Left cardiac atrium (tissue), 4 donors: ENCODE measurements around the gene LRP2. TPM values are rescaled to one million over a fixed set of nuclear protein-coding genes. Genes with fewer than 3 reads are reported as not detected.

Source experiments
- ATAC-seq, 2 donors: fragments of 200-7000 bp; cut with Tn5 transposase; one replicate each; pipeline ENCODE4 v1.9.1; 2020; ENCODE audit warnings: mild to moderate bottlenecking in 2 of 2, moderate library complexity in 2 of 2
- DNase-seq: peaks from one replicate; pipeline ENCODE4 v3.0.0-alpha.2; 2020
- intact Hi-C, 2 donors: fragments of 100-400 bp; cut with DNase I; formaldehyde crosslinking; loops; one replicate each; pipeline versions ENCODE4 v1.14.1 to v1.15.1; 2022 to 2023
- total RNA-seq, 2 donors: library from RNA; stranded (reverse); fragmentation: NEBNext Ultra II Directional; extraction: Animal tissue kit (Norgen Biotek cat#: 25700); gene quantifications; one replicate each; pipeline ENCODE4 v1.2.1, GENCODE V29; 2021
- donor health status: DM: no; HTN: yes; CAD: no.
- donor health status: DM: no; HTN: yes; CAD: no; lungs with severe emphysema.
- donor health status: DM: yes; HTN: yes; CAD: no.
- donor health status: Dilated cardiomyopathy.

Gene LRP2
- total RNA-seq, 2 donors from 2014 or later, result 1.8 to 2.9 TPM

DNA sequence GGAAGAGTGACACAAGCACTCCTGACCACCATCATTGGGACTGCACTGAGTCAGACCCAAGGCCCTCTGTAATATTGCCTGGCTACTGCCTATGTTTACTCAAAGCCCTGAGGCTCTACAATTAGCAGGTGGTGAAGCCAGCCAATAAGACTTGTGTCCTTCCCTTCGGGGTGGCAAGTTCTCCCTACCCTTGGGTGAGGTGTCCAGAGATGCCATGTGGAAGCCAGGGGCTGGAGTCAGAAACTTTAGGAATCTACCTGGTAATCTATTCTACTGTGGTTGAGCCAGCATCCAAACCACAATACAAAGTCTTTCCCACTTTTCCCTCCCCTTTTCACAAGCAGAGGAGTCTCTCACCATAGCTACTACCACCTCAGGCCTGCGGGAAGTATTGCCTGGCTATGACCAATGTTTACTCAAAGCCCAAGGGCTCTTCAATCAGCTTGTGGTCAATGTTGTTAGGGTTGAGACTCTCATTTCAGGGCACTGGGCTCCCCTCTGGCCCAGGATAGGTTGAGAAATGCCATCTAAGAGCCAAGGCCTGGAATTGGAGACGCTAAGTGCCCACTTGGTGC, 275.4 kb downstream of the LRP2 start:
- intact Hi-C loops, result loop anchor here in 1 of 2 donors (5.0 kb wide), 1 partner anchor 120 kb away; no protein-coding TSS in a partner anchor
- ATAC-seq (peak in 1 of 2 donors; percentile 20), DNase-seq (no peak)

DNA sequence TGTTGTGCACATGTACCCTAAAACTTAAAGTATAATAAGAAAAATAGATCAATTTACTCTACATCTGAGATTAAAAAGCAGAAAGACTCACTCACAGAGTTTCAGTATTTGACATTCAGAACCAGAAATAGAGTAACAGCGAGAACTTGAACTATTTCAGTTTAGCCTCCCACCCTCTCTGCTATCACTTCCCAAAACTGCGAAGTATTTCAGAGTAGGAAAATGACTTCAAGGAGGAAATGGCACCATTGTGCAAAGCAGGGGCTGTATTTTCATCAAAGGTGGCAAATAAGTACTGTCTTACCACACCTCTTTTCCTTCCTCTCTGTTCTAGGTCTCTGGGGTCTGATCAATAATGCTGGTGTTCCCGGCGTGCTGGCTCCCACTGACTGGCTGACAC, 279.3 kb downstream of the LRP2 start:
- DNase-seq (no peak), ATAC-seq (no peak)
- intact Hi-C loops, result no loop called here

DNA sequence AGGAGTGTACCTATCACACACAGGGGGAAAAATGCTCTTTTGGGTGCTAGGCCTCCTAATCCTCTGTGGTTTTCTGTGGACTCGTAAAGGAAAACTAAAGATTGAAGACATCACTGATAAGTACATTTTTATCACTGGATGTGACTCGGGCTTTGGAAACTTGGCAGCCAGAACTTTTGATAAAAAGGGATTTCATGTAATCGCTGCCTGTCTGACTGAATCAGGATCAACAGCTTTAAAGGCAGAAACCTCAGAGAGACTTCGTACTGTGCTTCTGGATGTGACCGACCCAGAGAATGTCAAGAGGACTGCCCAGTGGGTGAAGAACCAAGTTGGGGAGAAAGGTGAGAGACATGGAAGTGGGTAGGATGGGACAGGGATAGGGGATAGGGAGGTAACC, 280.8 kb downstream of the LRP2 start:
- ATAC-seq (peak; percentile 13 to 52), DNase-seq (no peak)
- intact Hi-C loops, result no loop called here

DNA sequence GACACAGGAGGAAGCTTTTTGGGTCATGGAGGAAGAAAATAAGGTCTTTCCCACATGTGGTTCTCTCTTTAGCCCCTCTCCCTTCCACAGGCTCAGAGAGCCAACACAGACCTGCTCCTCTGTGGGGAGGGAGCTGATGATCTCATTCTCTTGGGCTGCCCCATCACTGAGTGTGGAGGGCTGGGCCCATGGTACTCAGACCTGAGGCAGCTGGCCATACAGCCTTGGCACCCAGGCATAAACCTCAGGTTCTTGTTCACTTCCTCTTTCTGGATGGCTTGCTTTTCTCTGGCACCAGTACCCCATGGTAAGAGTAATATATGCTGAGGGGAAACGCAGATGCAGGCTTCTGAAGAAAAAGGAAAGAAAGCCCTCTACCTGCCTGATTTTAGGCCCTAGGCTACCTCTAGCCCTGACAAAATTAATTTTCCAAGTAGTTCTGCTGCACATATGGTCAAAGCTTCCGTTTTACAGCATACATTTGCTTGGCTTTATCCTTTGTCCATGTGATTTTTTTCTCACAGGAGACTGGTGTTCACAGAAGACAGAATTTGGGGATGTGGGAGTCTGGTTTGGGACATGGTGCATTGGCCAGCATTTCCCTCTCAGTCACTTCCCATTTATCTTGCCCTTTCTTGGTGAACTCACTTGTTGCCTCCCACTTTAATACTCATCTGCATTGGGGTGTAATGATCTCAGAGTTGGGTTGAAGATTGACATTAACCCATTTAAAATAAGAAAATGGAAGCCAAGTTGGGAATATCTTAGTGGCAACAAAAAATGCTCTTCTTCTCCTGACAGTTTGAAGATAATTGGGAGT, 281.9 kb downstream of the LRP2 start:
- peak in 1 of 2 donors; percentile 84 for ATAC-seq

DNA sequence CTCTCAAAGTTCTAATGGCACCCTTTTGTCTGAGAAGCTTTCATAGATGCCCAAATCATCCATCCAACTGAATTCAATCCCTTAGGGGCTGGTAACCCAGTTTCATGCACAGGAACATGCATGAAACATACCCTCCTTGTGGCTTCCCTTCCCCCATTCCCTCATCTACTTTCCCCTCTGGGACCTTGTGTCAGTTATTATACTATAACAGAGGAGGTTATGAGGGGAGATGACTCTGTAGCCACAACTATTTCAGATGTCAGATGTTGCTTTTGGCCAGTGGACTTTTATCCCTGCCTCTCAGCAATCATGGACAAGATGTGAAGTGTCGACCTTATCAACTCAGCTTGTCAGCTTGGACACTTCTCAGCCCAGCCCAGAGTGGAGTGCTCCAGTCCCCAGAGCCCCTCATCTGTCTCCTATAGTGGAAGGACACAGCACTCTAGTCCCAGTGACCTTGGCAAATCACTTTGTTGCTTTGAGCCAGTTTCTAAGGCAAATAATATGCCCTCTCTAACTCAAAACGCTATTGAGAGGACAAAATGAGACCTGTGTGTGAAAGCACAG, 284.6 kb downstream of the LRP2 start:
- intact Hi-C loops, result no loop called here
- ATAC-seq, result peak; percentile 88 to 92
- peak; percentile 31 for DNase-seq

More for the DNA sequence above, 281.9 kb downstream of the LRP2 start:
- intact Hi-C loops, result no loop called here
- no peak for DNase-seq

Other genes starting within 250 kb of the LRP2 start
- 1 to 10 TPM; 6.7 to 8.5 TPM for gene BBS5, start 117.0 kb upstream of the LRP2 start, total RNA-seq
- 10 to 100 TPM; 92.0 to 95.9 TPM for gene KLHL41, start 147.2 kb upstream of the LRP2 start, total RNA-seq
- 10 to 100 TPM; 45.1 to 66.4 TPM for gene FASTKD1, start 211.3 kb upstream of the LRP2 start, total RNA-seq
- 10 to 100 TPM; 33.7 to 45.3 TPM for gene PPIG, start 221.8 kb upstream of the LRP2 start, total RNA-seq